ENCODE results near the gene POU2F3. TPM values are rescaled to one million over a fixed set of nuclear protein-coding genes. Genes with fewer than 3 reads are reported as not detected.

The POU2F3 gene
- total RNA-seq, 3 donors from 2014 or later (not counting 1 experiment from before 2014, with no cell fraction given): not detected

DNA sequence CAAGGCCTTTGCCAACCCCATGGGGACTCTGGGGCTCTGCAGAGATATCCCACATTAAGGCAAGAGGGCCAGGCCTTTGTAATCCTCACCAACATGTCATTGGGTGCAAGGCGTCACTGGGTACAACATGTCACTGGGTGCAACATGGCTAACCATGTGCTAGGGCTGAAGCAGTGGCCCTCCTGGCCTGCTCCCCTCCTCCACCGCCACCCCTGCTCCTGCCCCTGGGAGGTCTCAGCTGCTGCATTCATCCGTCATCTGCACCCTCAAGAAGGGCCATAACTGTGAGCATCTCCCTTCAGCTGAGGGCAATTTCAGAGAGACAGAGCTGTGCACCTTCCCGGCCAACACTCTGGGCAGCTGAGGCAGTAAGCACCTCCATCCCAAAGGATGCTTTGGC lies 45.8 kb upstream of the POU2F3 start:
- TF ChIP-seq, protein P1, sequence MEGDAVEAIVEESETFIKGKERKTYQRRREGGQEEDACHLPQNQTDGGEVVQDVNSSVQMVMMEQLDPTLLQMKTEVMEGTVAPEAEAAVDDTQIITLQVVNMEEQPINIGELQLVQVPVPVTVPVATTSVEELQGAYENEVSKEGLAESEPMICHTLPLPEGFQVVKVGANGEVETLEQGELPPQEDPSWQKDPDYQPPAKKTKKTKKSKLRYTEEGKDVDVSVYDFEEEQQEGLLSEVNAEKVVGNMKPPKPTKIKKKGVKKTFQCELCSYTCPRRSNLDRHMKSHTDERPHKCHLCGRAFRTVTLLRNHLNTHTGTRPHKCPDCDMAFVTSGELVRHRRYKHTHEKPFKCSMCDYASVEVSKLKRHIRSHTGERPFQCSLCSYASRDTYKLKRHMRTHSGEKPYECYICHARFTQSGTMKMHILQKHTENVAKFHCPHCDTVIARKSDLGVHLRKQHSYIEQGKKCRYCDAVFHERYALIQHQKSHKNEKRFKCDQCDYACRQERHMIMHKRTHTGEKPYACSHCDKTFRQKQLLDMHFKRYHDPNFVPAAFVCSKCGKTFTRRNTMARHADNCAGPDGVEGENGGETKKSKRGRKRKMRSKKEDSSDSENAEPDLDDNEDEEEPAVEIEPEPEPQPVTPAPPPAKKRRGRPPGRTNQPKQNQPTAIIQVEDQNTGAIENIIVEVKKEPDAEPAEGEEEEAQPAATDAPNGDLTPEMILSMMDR (IDR thresholded peaks at IDR 0.05): no peak
- H3K9me3 Mint-ChIP-seq: no peaks in the 10 kb centered on the region
- ATAC-seq (no peak), DNase-seq (no peak)
- H3K4me3 Mint-ChIP-seq: no peak overlapping the region
- H3K27ac ChIP-seq (ENCODE audit: low read length): no peak overlapping the region
- no peaks in the 10 kb centered on the region for H3K36me3 Mint-ChIP-seq
- H3K4me3 ChIP-seq (ENCODE audit: low read length): no peak overlapping the region
- H3K4me1 Mint-ChIP-seq: no peaks in the 10 kb centered on the region
- WGBS (ENCODE audit: insufficient coverage): 91% methylated on average over 4 of the region's 4 CpGs
- H3K27ac Mint-ChIP-seq: no peak overlapping the region
- intact Hi-C loops (cut with micrococcal nuclease): no loop called here
- no peaks in the 10 kb centered on the region for H3K27me3 ChIP-seq (ENCODE audit: control insufficient read depth, insufficient read depth, low read length)
- H3K9me3 ChIP-seq (ENCODE audit: control insufficient read depth, insufficient read depth, low read length): no peaks in the 10 kb centered on the region
- no peaks in the 10 kb centered on the region for H3K36me3 ChIP-seq (ENCODE audit: control insufficient read depth, insufficient read depth, low read length)
- H3K27me3 Mint-ChIP-seq (ENCODE audit: low read depth in 2 of 2): peaks cover 0 to 4% of the 10 kb centered on the region in 2 donors
- H3K4me1 ChIP-seq (ENCODE audit: control insufficient read depth, insufficient read depth, low read length): no peaks in the 10 kb centered on the region

DNA sequence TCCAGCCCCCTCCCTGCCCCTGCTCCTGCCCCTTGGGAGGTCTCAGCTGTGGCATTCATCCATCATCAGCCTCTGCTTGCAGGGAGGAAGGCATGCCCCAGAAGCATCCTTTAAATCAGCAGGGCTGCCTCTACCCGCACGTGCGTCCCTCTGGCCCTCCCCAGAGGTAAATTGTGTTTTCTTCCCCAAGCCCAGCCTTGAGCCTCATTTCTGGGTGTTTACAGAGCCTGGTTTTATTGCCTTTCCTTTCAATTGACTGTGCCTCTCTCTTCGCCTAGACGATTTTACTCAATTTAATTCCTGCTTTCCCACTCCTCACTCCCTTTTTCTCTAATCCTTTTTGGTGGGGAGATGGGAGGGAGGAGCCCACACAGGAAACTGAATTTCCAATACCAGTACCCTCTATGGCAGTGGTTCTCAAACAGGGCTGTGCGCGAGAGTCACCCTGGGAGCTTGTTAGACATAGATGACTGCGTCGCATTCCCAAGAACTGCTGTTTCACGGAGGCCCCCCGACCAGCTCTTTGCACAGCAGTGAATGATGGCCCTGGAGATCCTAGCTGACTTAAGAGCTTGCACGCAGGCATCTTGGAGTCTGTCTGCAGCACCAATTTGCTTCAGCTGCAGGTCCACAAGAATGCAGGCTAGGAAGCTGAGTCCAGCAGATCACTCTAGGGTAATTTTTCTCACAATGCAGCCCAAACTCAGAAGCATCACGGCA lies 44.2 kb upstream of the POU2F3 start:
- no peak for ATAC-seq
- no peaks in the 10 kb centered on the region for H3K4me1 Mint-ChIP-seq
- no peaks in the 10 kb centered on the region for H3K36me3 ChIP-seq (ENCODE audit: control insufficient read depth, insufficient read depth, low read length)
- H3K27me3 Mint-ChIP-seq (ENCODE audit: low read depth in 2 of 2): peaks cover 4 to 13% of the 10 kb centered on the region in 2 donors
- intact Hi-C loops (cut with micrococcal nuclease): no loop called here
- no peak overlapping the region for H3K27ac ChIP-seq (ENCODE audit: low read length)
- H3K4me3 Mint-ChIP-seq: no peak overlapping the region
- DNase-seq: no peak
- H3K9me3 ChIP-seq (ENCODE audit: control insufficient read depth, insufficient read depth, low read length): no peaks in the 10 kb centered on the region
- TF ChIP-seq, protein P1 (IDR thresholded peaks at IDR 0.05): no peak
- no peaks in the 10 kb centered on the region for H3K9me3 Mint-ChIP-seq
- no peaks in the 10 kb centered on the region for H3K36me3 Mint-ChIP-seq
- no peak overlapping the region for H3K27ac Mint-ChIP-seq
- H3K4me1 ChIP-seq (ENCODE audit: control insufficient read depth, insufficient read depth, low read length): no peaks in the 10 kb centered on the region
- H3K27me3 ChIP-seq (ENCODE audit: control insufficient read depth, insufficient read depth, low read length): no peaks in the 10 kb centered on the region
- 85% methylated on average over 13 of the region's 13 CpGs for WGBS (ENCODE audit: insufficient coverage)
- H3K4me3 ChIP-seq (ENCODE audit: low read length): no peak overlapping the region

DNA sequence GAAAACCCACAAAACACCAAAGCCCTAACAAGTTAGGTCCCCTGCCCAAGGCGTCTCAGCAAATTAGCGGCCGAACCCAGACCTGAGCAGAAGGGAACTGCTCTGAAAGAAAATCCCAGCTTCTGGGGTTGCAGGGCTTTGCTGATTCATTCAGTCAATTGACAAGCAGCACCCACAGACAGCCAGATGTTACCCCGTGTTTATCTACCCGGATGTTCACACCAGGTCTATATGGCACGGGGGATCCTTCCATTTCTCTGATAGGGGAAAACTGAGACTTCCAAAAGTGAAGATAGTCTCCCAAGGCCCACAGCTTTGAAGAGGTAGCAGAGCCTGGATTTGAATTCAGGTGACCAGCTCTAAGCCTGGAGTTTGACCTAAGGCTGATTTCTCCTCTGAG lies 43.1 kb upstream of the POU2F3 start:
- peaks cover 6 to 14% of the 10 kb centered on the region in 2 donors for H3K27me3 Mint-ChIP-seq (ENCODE audit: low read depth in 2 of 2)
- H3K36me3 Mint-ChIP-seq: no peaks in the 10 kb centered on the region
- Histone ChIP-seq H3K4me1 (ENCODE audit: control insufficient read depth, insufficient read depth, low read length) (no peaks in the 10 kb centered on the region), H3K4me3 (ENCODE audit: low read length) (no peak overlapping the region), H3K9me3 (ENCODE audit: control insufficient read depth, insufficient read depth, low read length) (no peaks in the 10 kb centered on the region), H3K27me3 (ENCODE audit: control insufficient read depth, insufficient read depth, low read length) (no peaks in the 10 kb centered on the region), H3K36me3 (ENCODE audit: control insufficient read depth, insufficient read depth, low read length) (no peaks in the 10 kb centered on the region), H3K27ac (ENCODE audit: low read length) (no peak overlapping the region)
- DNase-seq (no peak), ATAC-seq (no peak)
- no peaks in the 10 kb centered on the region for H3K4me1 Mint-ChIP-seq
- 35% methylated on average over 6 of the region's 6 CpGs for WGBS (ENCODE audit: insufficient coverage)
- TF ChIP-seq, protein P1 (IDR thresholded peaks at IDR 0.05): no peak
- no peaks in the 10 kb centered on the region for H3K9me3 Mint-ChIP-seq
- intact Hi-C loops (cut with micrococcal nuclease): no loop called here
- no peak overlapping the region for H3K27ac Mint-ChIP-seq
- no peak overlapping the region for H3K4me3 Mint-ChIP-seq

Data from natural killer cell (primary cell).